Psoas muscle (tissue), 8 donors: ENCODE measurements around the gene NPR2. TPM values are rescaled to one million over a fixed set of nuclear protein-coding genes. Genes with fewer than 3 reads are reported as not detected.

ENCODE experiments used
- ATAC-seq, 4 donors: fragments of 200-7000 bp; cut with Tn5 transposase; one replicate each; pipeline ENCODE4 v1.9.1; 2020; ENCODE audit warnings: moderate library complexity in 3 of 4, mild to moderate bottlenecking in 2 of 4
- DNase-seq, 2 donors: peaks; one replicate each; pipeline ENCODE4 v3.0.0-alpha.2; 2020
- H3K27ac ChIP-seq: fragments of 200-600 bp; one replicate; pipeline ENCODE4 v1.8.0; 2022
- H3K27me3 ChIP-seq, 3 donors: fragments of 200-600 bp in 1 of 3; one replicate each; pipeline versions ENCODE4 v1.6.1 to v1.8.0; 2013 to 2022; ENCODE audit warnings: low read length in 2 of 3, mild to moderate bottlenecking in 2 of 3, moderate library complexity in 1 of 3; ENCODE audit not compliant: insufficient read depth in 3 of 3
- H3K36me3 ChIP-seq, 2 donors: fragments of 200-600 bp in 1 of 2; one replicate each; pipeline versions ENCODE4 v1.6.1 to v1.8.0; 2013 to 2022; ENCODE audit warnings: low read depth in 1 of 2, mild to moderate bottlenecking in 1 of 2, moderate library complexity in 1 of 2; ENCODE audit not compliant: insufficient read depth in 1 of 2
- H3K4me1 ChIP-seq: fragments of 200-600 bp; one replicate; pipeline ENCODE4 v1.8.0; 2022
- H3K4me3 ChIP-seq: fragments of 200-600 bp; one replicate; pipeline ENCODE4 v1.8.0; 2022; ENCODE audit warnings: mild to moderate bottlenecking
- H3K9me3 ChIP-seq: fragments of 200-600 bp; one replicate; pipeline ENCODE4 v1.8.0; 2022
- WGBS, 3 donors: extraction: QIAGEN DNeasy Blood & Tissue Kit; methylation state at CpG; one replicate each; pipeline versions ENCODE4 v1.1.6 to v1.1.7; 2013; 5-methylcytosine and 5-hydroxymethylcytosine counted together
- intact Hi-C, 2 donors: fragments of 100-400 bp; cut with DNase I; formaldehyde crosslinking; loops; one replicate each; pipeline versions ENCODE4 v1.11.0 to v1.14.2; 2022
- polyA plus RNA-seq, 3 donors: library from polyadenylated mRNA; stranded (reverse); fragments of 200-250 nt; gene quantifications; one replicate each; pipeline ENCODE4 v1.2.3, GENCODE V29; 2013
- total RNA-seq, 4 donors: library from RNA; stranded (reverse); fragmentation: NEBNext Ultra II Directional in 2 of 4; extraction: Animal tissue kit (Norgen Biotek cat#: 25700) in 2 of 4; gene quantifications; one replicate each; pipeline versions ENCODE4 v1.2.1 to v1.2.4, GENCODE V29; 2021 to 2023
- TF ChIP-seq, protein P1 (sequence below): fragments of 200-600 bp; IDR thresholded peaks from one replicate; pipeline ENCODE4 v1.8.0; 2022; ENCODE audit warnings: antibody characterized with exemption
- donor health status: healthy with polysubstance abuse.
- donor health status: DM: no; HTN: no; CAD: no; lungs with moderate emphysema.
- donor health status: Bipolar disorder and iron deficiency.
- donor health status: healthy.
- donor health status: DM: yes; HTN: yes; CAD: no.
- donor health status: DM: no; HTN: no; CAD: no.
- donor health status: DM: no; HTN: no; CAD: no.
- donor health status: DM: yes; HTN: yes; CAD: no.

The NPR2 gene
- total and polyA plus RNA-seq, 7 donors = 8.7 to 28.4 (median 15.5) TPM

DNA sequence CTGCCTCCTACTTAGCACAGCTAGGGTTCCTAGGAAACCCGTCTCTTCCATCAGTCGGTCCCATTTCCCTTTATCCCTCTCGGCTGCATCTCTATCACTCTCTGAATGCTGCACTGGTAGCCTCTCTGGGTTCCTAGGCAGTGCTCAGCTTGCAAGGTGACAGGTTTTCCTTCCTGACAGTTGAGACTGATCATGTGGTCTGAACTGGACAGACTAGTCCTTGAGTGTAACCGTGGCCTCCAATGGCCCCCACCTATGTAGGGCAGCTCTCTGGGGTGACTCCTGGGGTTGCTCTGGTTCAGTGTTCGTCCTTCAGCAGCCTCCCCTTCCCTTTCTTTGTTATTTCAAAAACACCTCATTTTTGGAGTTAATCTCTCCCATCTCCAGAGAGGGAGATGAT is 41.4 kb downstream of the NPR2 start:
- peak overlapping the region; percentile 77 for H3K27ac ChIP-seq
- ATAC-seq (no peak), DNase-seq (no peak)
- TF ChIP-seq, protein P1, sequence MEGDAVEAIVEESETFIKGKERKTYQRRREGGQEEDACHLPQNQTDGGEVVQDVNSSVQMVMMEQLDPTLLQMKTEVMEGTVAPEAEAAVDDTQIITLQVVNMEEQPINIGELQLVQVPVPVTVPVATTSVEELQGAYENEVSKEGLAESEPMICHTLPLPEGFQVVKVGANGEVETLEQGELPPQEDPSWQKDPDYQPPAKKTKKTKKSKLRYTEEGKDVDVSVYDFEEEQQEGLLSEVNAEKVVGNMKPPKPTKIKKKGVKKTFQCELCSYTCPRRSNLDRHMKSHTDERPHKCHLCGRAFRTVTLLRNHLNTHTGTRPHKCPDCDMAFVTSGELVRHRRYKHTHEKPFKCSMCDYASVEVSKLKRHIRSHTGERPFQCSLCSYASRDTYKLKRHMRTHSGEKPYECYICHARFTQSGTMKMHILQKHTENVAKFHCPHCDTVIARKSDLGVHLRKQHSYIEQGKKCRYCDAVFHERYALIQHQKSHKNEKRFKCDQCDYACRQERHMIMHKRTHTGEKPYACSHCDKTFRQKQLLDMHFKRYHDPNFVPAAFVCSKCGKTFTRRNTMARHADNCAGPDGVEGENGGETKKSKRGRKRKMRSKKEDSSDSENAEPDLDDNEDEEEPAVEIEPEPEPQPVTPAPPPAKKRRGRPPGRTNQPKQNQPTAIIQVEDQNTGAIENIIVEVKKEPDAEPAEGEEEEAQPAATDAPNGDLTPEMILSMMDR = no peak
- no peaks in the 10 kb centered on the region for H3K27me3 ChIP-seq
- intact Hi-C loops = no loop called here
- no peaks in the 10 kb centered on the region for H3K36me3 ChIP-seq
- no peaks in the 10 kb centered on the region for H3K9me3 ChIP-seq
- H3K4me3 ChIP-seq = no peak overlapping the region
- WGBS, 3 donors = 58 to 71% (median 68%) methylated on average over 5 of the region's 5 CpGs
- peaks cover 57% of the 10 kb centered on the region for H3K4me1 ChIP-seq

DNA sequence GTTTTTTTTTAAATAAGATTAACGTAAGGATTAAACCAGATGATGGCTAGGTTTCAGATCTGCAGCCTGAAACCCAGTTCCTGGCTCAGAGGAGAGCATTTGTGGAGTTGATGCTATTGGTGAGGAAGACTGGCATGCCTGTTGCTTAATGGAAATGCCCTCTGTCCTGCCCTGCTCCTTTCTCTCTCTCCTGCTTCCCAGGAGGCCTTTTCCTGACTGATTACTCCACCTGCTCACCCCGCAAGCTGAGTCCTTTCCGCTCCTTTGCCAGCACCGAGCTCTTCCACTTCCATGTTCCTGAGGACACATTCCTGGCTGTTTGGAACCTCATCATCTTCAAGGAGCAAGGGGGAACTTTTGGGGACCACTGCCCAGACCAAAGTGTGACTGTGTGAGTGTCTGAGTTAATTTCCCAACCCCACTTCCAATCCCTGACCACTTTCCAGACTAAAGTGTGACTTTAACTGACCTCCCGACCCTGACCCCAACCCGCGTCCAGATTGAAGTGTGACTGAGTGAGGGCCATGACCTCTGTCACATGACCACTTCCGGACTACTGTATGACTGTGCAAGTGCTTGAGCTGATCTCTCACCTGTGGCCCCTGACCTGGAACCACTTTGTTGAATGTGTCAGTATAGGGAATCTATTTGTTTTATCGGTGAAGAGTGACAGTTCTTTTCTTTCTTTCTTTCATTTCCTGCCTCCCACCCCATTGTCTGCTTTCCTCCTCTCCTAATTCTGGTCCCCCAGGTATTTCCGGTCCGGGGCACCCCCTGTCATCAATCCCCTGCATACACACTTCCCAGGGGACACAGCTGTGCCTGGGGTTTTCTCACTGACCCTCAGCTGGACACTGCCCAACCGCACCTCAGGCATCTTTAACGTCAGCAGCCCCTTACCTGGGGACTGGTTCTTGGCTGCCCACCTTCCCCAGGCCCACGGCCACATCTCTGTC is 43.1 kb downstream of the NPR2 start:
- peaks cover 57% of the 10 kb centered on the region for H3K4me1 ChIP-seq
- DNase-seq (no peak), ATAC-seq (peak; percentile 29 to 60 (median 48))
- no peaks in the 10 kb centered on the region for H3K27me3 ChIP-seq
- H3K4me3 ChIP-seq = no peak overlapping the region
- no peaks in the 10 kb centered on the region for H3K9me3 ChIP-seq
- H3K27ac ChIP-seq = peak overlapping the region; percentile 58
- intact Hi-C loops = no loop called here
- TF ChIP-seq, protein P1 = no peak
- H3K36me3 ChIP-seq = no peaks in the 10 kb centered on the region
- 63 to 65% (median 64%) methylated on average over 14 of the region's 14 CpGs for WGBS, 3 donors

DNA sequence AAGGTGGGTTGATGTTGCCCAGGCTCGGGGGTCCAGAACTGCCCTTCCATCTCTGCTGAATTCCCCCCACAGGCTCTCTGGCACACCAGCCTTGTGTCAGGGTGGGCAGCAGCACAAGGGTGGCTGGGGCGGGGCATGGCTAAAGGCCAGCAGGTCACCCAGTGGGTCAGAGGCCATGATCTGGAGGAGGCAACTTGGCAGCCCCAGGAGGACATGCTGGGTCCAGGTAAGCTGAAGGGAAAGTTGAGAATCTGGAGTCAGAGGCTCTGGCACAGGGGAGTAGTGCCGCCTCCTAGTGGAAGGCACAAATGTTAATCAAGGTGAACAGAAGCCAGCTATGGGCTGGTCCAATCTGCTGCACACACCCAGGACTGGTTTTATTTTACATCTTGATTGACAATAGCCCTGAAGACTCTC is 43.8 kb downstream of the NPR2 start:
- Histone ChIP-seq H3K4me3 (no peak overlapping the region), H3K9me3 (no peaks in the 10 kb centered on the region), H3K27ac (peak overlapping the region; percentile 58), H3K36me3 (no peaks in the 10 kb centered on the region), H3K4me1 (peaks cover 51% of the 10 kb centered on the region), H3K27me3 (no peaks in the 10 kb centered on the region)
- DNase-seq = no peak
- WGBS, 3 donors = 77 to 97% (median 79%) methylated on average over 3 of the region's 3 CpGs
- TF ChIP-seq, protein P1 = peak; percentile 28
- peak; percentile 55 to 65 (median 62) for ATAC-seq
- intact Hi-C loops = no loop called here

DNA sequence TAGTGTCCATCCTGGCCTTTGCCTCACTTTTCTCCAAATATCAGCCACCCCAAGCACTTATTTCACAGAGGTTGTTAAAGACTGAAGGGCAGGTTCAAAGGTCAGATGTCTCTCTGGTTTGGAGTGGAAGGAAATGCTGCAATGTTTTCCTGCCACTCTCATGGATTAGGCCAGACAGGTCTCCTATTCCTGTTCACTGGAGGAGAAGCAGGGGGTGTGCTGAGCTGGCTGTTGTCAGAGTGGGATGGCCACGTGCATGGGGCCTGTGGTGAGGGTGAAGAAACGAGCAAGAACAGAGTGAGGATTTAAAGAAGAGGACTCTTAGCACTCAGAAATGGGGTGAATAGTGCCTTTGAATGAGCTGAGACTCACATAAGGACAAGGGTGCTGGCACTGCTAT is 44.4 kb downstream of the NPR2 start:
- ATAC-seq (no peak), DNase-seq (no peak)
- 88 to 97% (median 94%) methylated on average over 2 of the region's 2 CpGs for WGBS, 3 donors
- peaks cover 45% of the 10 kb centered on the region for H3K4me1 ChIP-seq
- H3K9me3 ChIP-seq = no peaks in the 10 kb centered on the region
- H3K27me3 ChIP-seq = no peaks in the 10 kb centered on the region
- no peak overlapping the region for H3K4me3 ChIP-seq
- TF ChIP-seq, protein P1 = no peak
- H3K36me3 ChIP-seq = no peaks in the 10 kb centered on the region
- intact Hi-C loops = loop anchor here in 1 of 2 donors (1.0 kb wide), 1 partner anchor 22 kb away; no protein-coding TSS in a partner anchor
- H3K27ac ChIP-seq = peak overlapping the region; percentile 58
